HG02759 (cell line): ENCODE data around the gene TRAF7.
"Not testable (repeated sequence)": the region's sequence is repeated elsewhere in the genome, so short reads cannot be mapped to it uniquely, and the experiment has no call there.

Experiments
- ATAC-seq: cut with Tn5 transposase; IDR thresholded peaks from one replicate; pipeline ENCODE4 v1.9.1; 2021; ENCODE audit warnings: mild to moderate bottlenecking, moderate library complexity; ENCODE audit not compliant: unreplicated experiment

The TRAF7 gene

GRCh38 chr16:2121853-2122252 is 33.7 kb upstream of the TRAF7 start:
- no peak for ATAC-seq

- no peak for ATAC-seq
Measured at GRCh38 chr16:2122429-2122828, 33.2 kb upstream of the TRAF7 start.

- not testable (repeated sequence) for ATAC-seq
Measured at GRCh38 chr16:2122934-2123683, 32.5 kb upstream of the TRAF7 start.

- not testable (repeated sequence) for ATAC-seq
Measured at GRCh38 chr16:2123706-2124376, 31.7 kb upstream of the TRAF7 start.

- ATAC-seq, result not testable (repeated sequence)
Measured at GRCh38 chr16:2124377-2124693, 31.2 kb upstream of the TRAF7 start.

GRCh38 chr16:2124694-2125444 is 30.7 kb upstream of the TRAF7 start:
- not testable (repeated sequence) for ATAC-seq

- ATAC-seq, result not testable (repeated sequence)
Measured at GRCh38 chr16:2125609-2126008, 30.0 kb upstream of the TRAF7 start.

GRCh38 chr16:2126161-2126743 is 29.3 kb upstream of the TRAF7 start:
- ATAC-seq, result not testable (repeated sequence)

GRCh38 chr16:2126928-2127556 is 28.5 kb upstream of the TRAF7 start:
- ATAC-seq, result not testable (repeated sequence)

GRCh38 chr16:2127630-2128280 is 27.8 kb upstream of the TRAF7 start:
- ATAC-seq, result not testable (repeated sequence)

- ATAC-seq, result not testable (repeated sequence)
Measured at GRCh38 chr16:2129251-2129650, 26.3 kb upstream of the TRAF7 start.

- ATAC-seq, result not testable (repeated sequence)
Measured at GRCh38 chr16:2129890-2130447, 25.6 kb upstream of the TRAF7 start.

GRCh38 chr16:2133797-2134196 is 21.8 kb upstream of the TRAF7 start:
- not testable (repeated sequence) for ATAC-seq

GRCh38 chr16:2135071-2135470 is 20.5 kb upstream of the TRAF7 start:
- ATAC-seq, result not testable (repeated sequence)

- not testable (repeated sequence) for ATAC-seq
Measured at GRCh38 chr16:2135770-2136490, 19.7 kb upstream of the TRAF7 start, which contains the start of gene PKD1. PKD1 (minus strand) TSS chr16:2135898; CDS start chr16:2135689, 209 bp downstream.

GRCh38 chr16:2142942-2143877 is 12.4 kb upstream of the TRAF7 start:
- ATAC-seq, result no peak

- no peak for ATAC-seq
Measured at GRCh38 chr16:2143878-2144485, 11.6 kb upstream of the TRAF7 start.

- ATAC-seq, result no peak
Measured at GRCh38 chr16:2145843-2146242, 9.7 kb upstream of the TRAF7 start.
